ENCODE data around the gene TTN. TPM values are rescaled to one million over a fixed set of nuclear protein-coding genes. Genes with fewer than 3 reads are reported as not detected.

TTN gene
- total RNA-seq, 1 donor from 2014 or later: 2.0 TPM

- no peak overlapping the region for H3K4me3 ChIP-seq
- no peaks in the 10 kb centered on the region for H3K27me3 ChIP-seq
- H3K27ac ChIP-seq: no peak overlapping the region
- intact Hi-C loops (cut with DNase I): no loop called here
- no peak for TF ChIP-seq POLR2AphosphoS5 (IDR thresholded peaks at IDR 0.05; ENCODE audit: insufficient read depth in 1 of 2, low read depth in 1 of 2)
- TF ChIP-seq POLR2A (IDR thresholded peaks at IDR 0.05): no peak
- no peak for TF ChIP-seq CTCF (IDR thresholded peaks at IDR 0.05)
- DNase-seq (ENCODE audit: extremely low spot score in 2 of 2): no peak
- peaks cover 3 to 22% of the 10 kb centered on the region in 2 donors for H3K36me3 ChIP-seq
- H3K9me3 ChIP-seq: no peaks in the 10 kb centered on the region
- H3K4me1 ChIP-seq: no peaks in the 10 kb centered on the region
These were observed 204.3 kb downstream of the TTN start for GRCh38 chr2:178602901-178603300.

DNA sequence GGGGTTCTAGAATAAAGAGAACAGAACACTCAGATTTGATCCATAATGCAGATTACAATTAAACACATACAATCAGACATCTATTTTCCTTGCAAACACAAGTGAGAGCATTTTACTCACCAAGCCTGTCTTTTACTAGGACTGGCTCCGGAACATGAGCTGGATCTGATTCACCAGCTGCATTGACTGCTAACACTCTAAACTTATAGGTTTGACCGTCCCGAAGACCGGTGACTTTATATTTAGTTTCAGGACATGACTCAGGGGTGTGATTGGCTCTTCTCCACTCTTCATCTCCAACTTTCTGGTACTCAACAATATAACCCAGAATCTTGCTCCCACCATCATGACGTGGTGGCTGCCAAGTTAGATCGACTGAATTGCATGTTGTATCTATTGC is 214.6 kb downstream of the TTN start:
- no peak overlapping the region for H3K27ac ChIP-seq
- intact Hi-C loops (cut with DNase I): no loop called here
- no peak for DNase-seq (ENCODE audit: extremely low spot score in 2 of 2)
- H3K36me3 ChIP-seq: peaks cover 0 to 9% of the 10 kb centered on the region in 2 donors
- TF ChIP-seq POLR2AphosphoS5 (IDR thresholded peaks at IDR 0.05; ENCODE audit: insufficient read depth in 1 of 2, low read depth in 1 of 2): no peak
- TF ChIP-seq CTCF (IDR thresholded peaks at IDR 0.05): no peak
- TF ChIP-seq POLR2A (IDR thresholded peaks at IDR 0.05): no peak
- no peaks in the 10 kb centered on the region for H3K9me3 ChIP-seq
- H3K27me3 ChIP-seq: no peaks in the 10 kb centered on the region
- H3K4me3 ChIP-seq: no peak overlapping the region
- H3K4me1 ChIP-seq: no peaks in the 10 kb centered on the region

DNA sequence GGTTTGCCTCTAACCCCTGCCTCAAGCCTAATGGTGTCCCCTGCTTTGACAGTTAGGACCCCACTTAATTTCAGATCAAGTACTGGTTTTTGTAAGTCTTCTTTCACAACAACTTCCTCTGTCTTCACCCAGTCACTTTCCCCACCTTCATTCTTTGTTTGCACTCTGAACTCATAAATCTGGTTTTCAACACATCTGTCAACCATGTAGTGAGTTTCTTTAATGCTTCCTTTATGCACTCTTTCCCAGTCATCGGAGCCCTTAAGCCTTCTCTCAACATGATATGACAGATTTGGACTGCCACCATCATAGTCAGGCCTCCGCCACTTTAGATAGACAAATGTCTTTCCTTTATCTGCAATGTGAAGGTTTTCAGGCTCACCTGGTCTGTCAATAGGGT is 217.9 kb downstream of the TTN start:
- Histone ChIP-seq H3K4me3 (no peak overlapping the region), H3K9me3 (no peaks in the 10 kb centered on the region), H3K27me3 (no peaks in the 10 kb centered on the region), H3K36me3 (peaks cover 0 to 9% of the 10 kb centered on the region in 2 donors), H3K4me1 (no peaks in the 10 kb centered on the region), H3K27ac (no peak overlapping the region)
- no peak for TF ChIP-seq POLR2A (IDR thresholded peaks at IDR 0.05)
- TF ChIP-seq POLR2AphosphoS5 (IDR thresholded peaks at IDR 0.05; ENCODE audit: insufficient read depth in 1 of 2, low read depth in 1 of 2): no peak
- no peak for TF ChIP-seq CTCF (IDR thresholded peaks at IDR 0.05)
- intact Hi-C loops (cut with DNase I): no loop called here
- DNase-seq (ENCODE audit: extremely low spot score in 2 of 2): peak in 1 of 2 donors; percentile 2

- no peak for TF ChIP-seq POLR2A (IDR thresholded peaks at IDR 0.05)
- TF ChIP-seq CTCF (IDR thresholded peaks at IDR 0.05): no peak
- DNase-seq (ENCODE audit: extremely low spot score in 2 of 2): no peak
- intact Hi-C loops (cut with DNase I): no loop called here
- Histone ChIP-seq H3K27ac (no peak overlapping the region), H3K36me3 (peaks cover 0 to 10% of the 10 kb centered on the region in 2 donors), H3K9me3 (no peaks in the 10 kb centered on the region), H3K4me3 (no peak overlapping the region), H3K27me3 (no peaks in the 10 kb centered on the region), H3K4me1 (no peaks in the 10 kb centered on the region)
These were observed 222.6 kb downstream of the TTN start for GRCh38 chr2:178584666-178585065.

DNA sequence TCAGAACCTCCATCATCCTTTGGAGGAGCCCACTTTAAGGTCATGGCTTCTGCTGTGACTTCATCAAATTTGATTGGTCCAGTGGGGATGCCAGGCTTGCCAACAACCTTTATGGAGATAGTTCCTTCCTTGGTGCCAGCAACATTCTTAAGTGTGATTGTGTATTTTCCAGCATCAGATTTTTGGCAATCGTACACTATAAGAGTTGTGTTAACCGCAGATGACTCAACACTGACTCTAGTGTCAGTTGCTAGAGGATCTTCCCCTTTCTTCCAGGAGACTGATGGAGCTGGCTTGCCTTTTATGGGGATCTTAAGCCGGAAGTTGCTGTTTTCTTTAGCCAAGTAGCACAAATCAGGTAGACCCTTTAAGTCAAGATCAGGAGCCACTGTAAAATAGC is 228.2 kb downstream of the TTN start:
- no peak overlapping the region for H3K4me3 ChIP-seq
- H3K27ac ChIP-seq: no peak overlapping the region
- no peaks in the 10 kb centered on the region for H3K27me3 ChIP-seq
- H3K9me3 ChIP-seq: no peaks in the 10 kb centered on the region
- H3K4me1 ChIP-seq: no peaks in the 10 kb centered on the region
- no peak for DNase-seq (ENCODE audit: extremely low spot score in 2 of 2)
- intact Hi-C loops (cut with DNase I): no loop called here
- TF ChIP-seq POLR2AphosphoS5 (IDR thresholded peaks at IDR 0.05; ENCODE audit: insufficient read depth in 1 of 2, low read depth in 1 of 2) (no peak), CTCF (IDR thresholded peaks at IDR 0.05) (no peak), POLR2A (IDR thresholded peaks at IDR 0.05) (no peak)
- H3K36me3 ChIP-seq: peaks cover 0 to 30% of the 10 kb centered on the region in 2 donors

Measured in vagina (tissue), 2 donors.